Measurements from ENCODE around the gene FOXO4.

Gene FOXO4

DNA sequence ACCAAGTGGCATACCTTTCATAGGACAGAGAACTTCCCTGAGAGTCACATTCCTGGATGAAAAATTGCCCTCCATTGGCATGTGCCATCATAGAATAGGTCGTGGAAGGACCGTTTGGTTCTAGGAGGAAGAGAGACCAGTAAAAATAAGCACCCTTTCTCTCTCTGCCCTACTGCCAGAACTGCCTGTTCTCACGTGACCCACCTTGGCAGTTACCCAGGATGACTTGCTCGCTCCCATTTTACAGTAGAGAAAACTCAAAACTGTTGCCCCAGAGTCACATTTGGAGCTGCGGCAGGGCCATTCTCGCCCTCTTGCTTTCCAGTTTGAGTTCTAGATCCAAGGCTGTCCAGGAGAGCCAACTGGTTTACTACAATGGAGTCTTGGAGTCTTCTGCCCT lies 47.9 kb downstream of the FOXO4 start:
- no peak for DNase-seq (ENCODE audit: low spot score)

DNA sequence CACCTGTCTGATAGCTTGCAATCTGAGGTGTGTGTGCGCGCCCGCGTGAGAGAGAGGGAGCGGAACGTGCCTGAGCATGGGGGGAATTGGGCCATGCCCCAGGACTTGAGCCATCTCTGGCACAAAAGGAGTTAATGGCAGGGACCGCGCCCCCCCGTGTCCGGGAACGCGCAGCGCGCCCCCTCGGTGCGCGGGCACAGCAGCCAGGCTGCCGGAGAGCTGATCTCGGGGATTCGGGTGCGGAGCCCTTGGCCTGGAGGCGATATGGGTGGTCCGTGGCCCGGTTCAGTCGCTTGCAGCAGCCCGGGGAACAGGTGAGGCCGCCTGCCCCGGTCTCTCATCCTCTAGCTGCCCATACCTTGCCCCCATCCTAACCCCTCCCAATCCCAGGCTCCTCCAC lies 49.0 kb downstream of the FOXO4 start, which contains the start of gene NLGN3:
Gene NLGN3, plus strand, starts transcription at position 191 of the 400 bp plus-strand sequence. CDS start 2,909 bp downstream, outside the sequence.
- DNase-seq (ENCODE audit: low spot score): no peak

DNA sequence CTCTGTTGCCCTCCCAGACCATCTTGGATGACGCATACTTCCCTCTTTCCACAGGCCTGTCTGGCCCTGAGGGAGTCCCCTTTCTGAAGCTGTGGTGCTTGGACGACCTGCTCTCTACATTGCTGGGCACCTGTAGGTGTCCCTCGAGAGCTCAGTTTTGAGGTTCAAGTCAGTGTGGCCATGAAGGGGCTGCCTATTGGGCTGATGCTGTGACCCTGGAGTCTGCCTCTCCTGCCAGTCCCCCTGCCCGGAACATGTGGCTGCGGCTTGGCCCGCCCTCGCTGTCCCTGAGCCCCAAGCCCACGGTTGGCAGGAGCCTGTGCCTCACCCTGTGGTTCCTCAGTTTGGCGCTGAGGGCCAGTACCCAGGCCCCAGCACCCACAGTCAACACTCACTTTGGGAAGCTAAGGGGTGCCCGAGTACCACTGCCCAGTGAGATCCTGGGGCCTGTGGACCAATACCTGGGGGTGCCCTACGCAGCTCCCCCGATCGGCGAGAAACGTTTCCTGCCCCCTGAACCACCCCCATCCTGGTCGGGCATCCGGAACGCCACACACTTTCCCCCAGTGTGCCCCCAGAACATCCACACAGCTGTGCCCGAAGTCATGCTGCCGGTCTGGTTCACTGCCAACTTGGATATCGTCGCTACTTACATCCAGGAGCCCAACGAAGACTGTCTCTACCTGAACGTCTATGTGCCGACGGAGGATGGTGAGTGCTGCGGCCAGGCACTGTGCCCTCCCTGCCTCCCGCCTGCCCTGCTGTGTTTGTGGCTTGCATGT lies 52.0 kb downstream of the FOXO4 start:
- no peak for DNase-seq (ENCODE audit: low spot score)

DNA sequence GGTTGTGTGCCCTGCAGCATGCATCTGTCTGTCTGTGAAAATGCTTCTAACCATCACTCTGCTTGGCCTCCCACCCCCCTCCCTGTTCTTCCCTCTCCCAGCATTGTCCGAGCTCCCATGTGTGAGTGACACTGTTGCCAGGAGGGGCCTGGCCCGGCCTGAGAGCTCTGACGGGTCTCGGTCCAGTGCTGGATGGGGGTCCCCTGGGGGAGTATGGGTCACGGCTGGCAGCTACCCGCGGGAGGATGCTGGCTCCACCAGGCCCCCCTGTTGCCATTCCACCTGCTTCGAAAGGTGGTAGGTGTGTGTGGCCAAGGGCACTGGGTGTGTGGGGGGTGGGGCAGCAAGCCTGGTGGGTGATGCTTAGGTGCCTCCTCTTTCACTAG lies 52.6 kb downstream of the FOXO4 start:
- DNase-seq (ENCODE audit: low spot score): no peak

DNA sequence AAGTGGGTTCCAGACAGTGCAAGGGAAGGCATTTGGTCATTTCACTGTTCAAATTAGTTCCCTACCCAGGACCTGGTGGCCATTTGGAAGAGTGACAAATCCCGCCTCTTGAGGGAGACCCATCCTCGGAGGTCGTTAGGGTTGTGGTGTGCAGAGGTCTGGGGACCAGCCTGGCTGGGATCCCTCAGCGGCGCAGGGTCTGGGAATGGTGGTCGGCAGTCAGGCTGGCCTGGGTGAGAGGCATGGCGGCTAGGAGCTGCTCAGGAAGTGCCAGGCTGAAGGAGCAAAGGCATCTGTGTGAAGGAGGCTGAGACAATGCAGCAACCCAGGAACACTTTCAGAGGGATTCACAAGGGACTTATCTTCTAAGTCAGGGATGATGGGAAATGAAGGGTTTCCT lies 55.7 kb downstream of the FOXO4 start:
- no peak for DNase-seq (ENCODE audit: low spot score)
